Left lung (tissue), 10 donors: Measurements from ENCODE around the gene SLC10A2. TPM values are rescaled to one million over a fixed set of nuclear protein-coding genes. Genes with fewer than 3 reads are reported as not detected.
A peak's percentile ranks its signal among the peaks of the same experiment; 100 is the strongest.

ENCODE experiments used
- ATAC-seq: fragments of 200-7000 bp; cut with Tn5 transposase; one replicate; pipeline ENCODE4 v1.9.1; 2020; ENCODE audit warnings: moderate library complexity
- DNase-seq, 4 donors: peaks; one replicate each; pipeline ENCODE4 v3.0.0-alpha.2; 2013 to 2020
- H3K27ac ChIP-seq, 2 donors: fragments of 200-600 bp; sonication (generic) in 1 of 2; one replicate each; pipeline versions ENCODE4 v1.5.0 to v1.8.0; 2020 to 2021
- H3K27me3 ChIP-seq, 2 donors: fragments of 200-600 bp; sonication (generic) in 1 of 2; one replicate each; pipeline versions ENCODE4 v1.5.0 to v1.8.0; 2020 to 2021
- H3K36me3 ChIP-seq, 2 donors: fragments of 200-600 bp; sonication (generic) in 1 of 2; one replicate each; pipeline versions ENCODE4 v1.5.0 to v1.8.0; 2020 to 2021
- H3K4me1 ChIP-seq, 2 donors: fragments of 200-600 bp; one replicate each; pipeline ENCODE4 v1.8.0; 2021
- H3K4me3 ChIP-seq, 2 donors: fragments of 200-600 bp; sonication (generic) in 1 of 2; one replicate each; pipeline versions ENCODE4 v1.5.0 to v1.8.0; 2020 to 2021; ENCODE audit warnings: mild to moderate bottlenecking in 1 of 2
- H3K9me3 ChIP-seq, 2 donors: fragments of 200-600 bp; sonication (generic) in 1 of 2; one replicate each; pipeline versions ENCODE4 v1.5.0 to v1.8.0; 2020 to 2021
- CTCF ChIP-seq, 2 donors: fragments of 200-600 bp; sonication (generic) in 1 of 2; IDR thresholded peaks; one replicate each; pipeline versions ENCODE4 v1.5.0 to v1.8.0; 2021; ENCODE audit warnings: antibody characterized with exemption in 2 of 2
- intact Hi-C, 2 donors: fragments of 100-400 bp; cut with DNase I; formaldehyde crosslinking; loops; one replicate each; pipeline versions ENCODE4 v1.11.2 to v1.14.2; 2022
- polyA plus RNA-seq, 6 donors: library from polyadenylated mRNA; unstranded; fragments of 120-200 nt; gene quantifications; one replicate each; pipeline ENCODE4 v1.2.1, GENCODE V29; 2013; ENCODE audit not compliant: insufficient read length in 6 of 6
- total RNA-seq, 2 donors: library from RNA; stranded (reverse); fragmentation: NEBNext Ultra II Directional; extraction: Animal tissue kit (Norgen Biotek cat#: 25700); gene quantifications; one replicate each; pipeline ENCODE4 v1.2.1, GENCODE V29; 2021
- donor health status: DM: no; HTN: yes; CAD: no.
- donor health status: DM: no; HTN: no; CAD: no.

The SLC10A2 gene
- total and polyA plus RNA-seq, 8 donors, result 6.8 to 15.0 (median 9.3) TPM; not detected in 2

GRCh38 chr13:103067751-103068555 lies 1.7 kb upstream of the SLC10A2 start:
- intact Hi-C loops, result no loop called here
- ATAC-seq, result no peak

GRCh38 chr13:103066781-103067345 lies 646 bp upstream of the SLC10A2 start:
- ATAC-seq, result no peak
- no peak overlapping the region for H3K27ac ChIP-seq
- TF ChIP-seq CTCF (IDR thresholded peaks at IDR 0.05), result no peak

More at GRCh38 chr13:103067751-103068555, 1.7 kb upstream of the SLC10A2 start:
- DNase-seq, result peak in 1 of 4 donors; percentile 13
- no peaks in the 10 kb centered on the region for H3K9me3 ChIP-seq
- H3K4me1 ChIP-seq, result no peaks in the 10 kb centered on the region
- TF ChIP-seq CTCF (IDR thresholded peaks at IDR 0.05), result no peak
- no peak overlapping the region for H3K4me3 ChIP-seq
- no peaks in the 10 kb centered on the region for H3K36me3 ChIP-seq
- no peak overlapping the region for H3K27ac ChIP-seq
- no peaks in the 10 kb centered on the region for H3K27me3 ChIP-seq

GRCh38 chr13:103063376-103063775 lies 2.8 kb downstream of the SLC10A2 start:
- Histone ChIP-seq H3K27ac (no peak overlapping the region), H3K9me3 (peaks cover 0 to 6% of the 10 kb centered on the region in 2 donors), H3K27me3 (no peaks in the 10 kb centered on the region), H3K4me3 (no peak overlapping the region), H3K36me3 (no peaks in the 10 kb centered on the region), H3K4me1 (no peaks in the 10 kb centered on the region)
- intact Hi-C loops, result no loop called here
- no peak for TF ChIP-seq CTCF (IDR thresholded peaks at IDR 0.05)
- ATAC-seq (no peak), DNase-seq (no peak)

More at GRCh38 chr13:103066781-103067345, 646 bp upstream of the SLC10A2 start:
- DNase-seq, result no peak
- Histone ChIP-seq H3K4me1 (no peaks in the 10 kb centered on the region), H3K9me3 (no peaks in the 10 kb centered on the region), H3K27me3 (no peaks in the 10 kb centered on the region), H3K36me3 (no peaks in the 10 kb centered on the region), H3K4me3 (no peak overlapping the region)
- intact Hi-C loops, result no loop called here

GRCh38 chr13:103062079-103062478 lies 4.1 kb downstream of the SLC10A2 start:
- ATAC-seq (no peak), DNase-seq (no peak)
- H3K27me3 ChIP-seq, result no peaks in the 10 kb centered on the region
- no peak overlapping the region for H3K27ac ChIP-seq
- peaks cover 0 to 19% of the 10 kb centered on the region in 2 donors for H3K9me3 ChIP-seq
- no peak for TF ChIP-seq CTCF (IDR thresholded peaks at IDR 0.05)
- no peaks in the 10 kb centered on the region for H3K36me3 ChIP-seq
- H3K4me1 ChIP-seq, result no peaks in the 10 kb centered on the region
- intact Hi-C loops, result no loop called here
- no peak overlapping the region for H3K4me3 ChIP-seq

- H3K27me3 ChIP-seq, result no peaks in the 10 kb centered on the region
These were observed 10.2 kb downstream of the SLC10A2 start for GRCh38 chr13:103056008-103056407.

More at GRCh38 chr13:103056008-103056407, 10.2 kb downstream of the SLC10A2 start:
- no peak for ATAC-seq
- no peaks in the 10 kb centered on the region for H3K4me1 ChIP-seq
- H3K9me3 ChIP-seq, result peaks cover 0 to 50% of the 10 kb centered on the region in 2 donors
- H3K36me3 ChIP-seq, result no peaks in the 10 kb centered on the region
- H3K4me3 ChIP-seq, result no peak overlapping the region
- TF ChIP-seq CTCF (IDR thresholded peaks at IDR 0.05), result no peak
- intact Hi-C loops, result no loop called here
- no peak for DNase-seq
- H3K27ac ChIP-seq, result no peak overlapping the region
